GM18499 (cell line): ENCODE measurements around the gene SIRT5.

Experiments
- ATAC-seq: cut with Tn5 transposase; IDR thresholded peaks from one replicate; pipeline ENCODE4 v1.9.1; 2021; ENCODE audit warnings: moderate number of reproducible peaks; ENCODE audit not compliant: insufficient read depth, unreplicated experiment

Gene SIRT5

GRCh38 chr6:13624871-13625288, 50.5 kb downstream of the SIRT5 start:
- ATAC-seq, result no peak

GRCh38 chr6:13629459-13630116, 55.2 kb downstream of the SIRT5 start:
- no peak for ATAC-seq

GRCh38 chr6:13630499-13630898, 56.1 kb downstream of the SIRT5 start:
- ATAC-seq, result no peak

- ATAC-seq, result no peak
Measured at GRCh38 chr6:13633343-13633742, 58.9 kb downstream of the SIRT5 start.

- ATAC-seq, result no peak
Measured at GRCh38 chr6:13635948-13636658, 61.7 kb downstream of the SIRT5 start.

GRCh38 chr6:13638014-13638413, 63.6 kb downstream of the SIRT5 start:
- no peak for ATAC-seq

DNA sequence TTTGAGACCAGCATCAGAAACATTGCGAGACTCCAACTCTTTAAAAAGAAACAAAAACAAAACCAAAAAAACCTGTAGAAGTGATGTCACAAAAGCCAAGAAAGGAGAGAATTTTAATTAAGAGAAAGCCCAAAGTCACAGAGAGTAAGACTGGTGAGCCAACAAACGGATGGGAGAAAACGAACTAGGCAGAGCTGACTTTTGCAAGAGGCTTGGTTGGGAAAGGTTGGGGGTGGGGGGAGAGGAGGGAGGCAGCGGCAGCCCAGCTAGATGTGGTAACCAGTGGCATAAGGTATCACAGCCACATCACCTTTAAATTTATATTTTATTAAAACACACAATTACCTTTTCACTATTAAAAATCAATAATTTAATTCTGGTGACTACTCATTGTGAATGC, 64.2 kb downstream of the SIRT5 start:
- ATAC-seq, result no peak

DNA sequence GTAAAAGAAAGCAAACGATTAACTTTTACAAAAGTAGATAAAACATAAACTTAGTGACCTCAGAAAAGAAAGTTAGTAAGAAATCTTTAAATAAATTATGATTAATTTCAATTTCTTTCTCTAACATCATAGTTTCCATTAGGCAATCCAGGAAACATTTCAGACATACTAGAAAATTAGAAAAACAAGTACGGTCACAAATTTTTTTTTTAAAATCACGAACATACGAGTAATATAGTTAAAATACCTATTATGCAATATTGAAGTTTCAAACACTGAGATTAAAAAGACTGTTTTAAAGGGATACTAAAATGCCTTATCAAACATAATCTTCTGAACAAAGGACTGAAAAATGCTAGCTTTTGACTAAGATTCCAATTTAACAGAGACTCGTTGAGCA, 66.9 kb downstream of the SIRT5 start:
- no peak for ATAC-seq

- ATAC-seq, result no peak
Measured at GRCh38 chr6:13643125-13643524, 68.7 kb downstream of the SIRT5 start.

GRCh38 chr6:13648850-13649249, 74.4 kb downstream of the SIRT5 start:
- ATAC-seq, result no peak

- no peak for ATAC-seq
Measured at GRCh38 chr6:13649393-13649792, 75.0 kb downstream of the SIRT5 start.

- no peak for ATAC-seq
Measured at GRCh38 chr6:13653296-13653695, 78.9 kb downstream of the SIRT5 start.

DNA sequence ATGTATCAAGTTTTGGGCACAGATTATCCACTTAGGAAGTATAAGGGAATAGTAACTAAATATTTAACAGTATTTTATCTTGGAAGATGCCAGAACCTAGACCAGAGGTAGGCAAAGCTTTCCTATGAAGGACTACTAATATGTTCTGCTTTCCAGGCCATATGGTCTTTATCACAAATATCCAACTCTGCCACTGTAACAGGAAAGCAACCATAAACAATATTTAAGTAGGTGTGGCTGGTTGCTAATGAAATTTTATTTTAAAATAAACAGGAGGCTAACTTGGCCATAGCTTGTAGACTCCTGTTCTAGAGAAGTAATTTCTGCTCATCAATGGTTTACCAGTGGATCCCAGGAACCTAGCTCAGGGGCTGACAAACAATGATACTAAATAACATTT, 80.1 kb downstream of the SIRT5 start:
- no peak for ATAC-seq

DNA sequence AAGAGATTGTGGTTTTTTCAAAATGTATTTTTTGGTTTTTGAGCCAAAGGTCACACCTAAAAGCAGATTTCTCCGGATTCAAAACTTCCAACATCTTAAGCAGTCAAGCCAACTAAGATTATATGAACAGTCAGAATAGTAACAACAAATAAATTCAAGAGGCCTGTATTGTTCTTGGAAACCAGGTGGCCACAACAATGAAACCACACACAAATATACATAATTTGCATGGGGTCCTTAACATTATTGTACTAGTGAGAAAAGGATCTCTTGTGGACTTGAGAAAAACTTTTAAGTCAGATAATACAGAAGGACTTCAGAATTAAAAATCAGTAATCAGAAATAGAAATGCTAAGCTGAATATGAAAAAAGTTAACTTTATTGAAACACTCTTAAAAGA, 81.3 kb downstream of the SIRT5 start:
- ATAC-seq, result no peak

- no peak for ATAC-seq
Measured at GRCh38 chr6:13660273-13660672, 85.9 kb downstream of the SIRT5 start.

- no peak for ATAC-seq
Measured at GRCh38 chr6:13660893-13661292, 86.5 kb downstream of the SIRT5 start.

DNA sequence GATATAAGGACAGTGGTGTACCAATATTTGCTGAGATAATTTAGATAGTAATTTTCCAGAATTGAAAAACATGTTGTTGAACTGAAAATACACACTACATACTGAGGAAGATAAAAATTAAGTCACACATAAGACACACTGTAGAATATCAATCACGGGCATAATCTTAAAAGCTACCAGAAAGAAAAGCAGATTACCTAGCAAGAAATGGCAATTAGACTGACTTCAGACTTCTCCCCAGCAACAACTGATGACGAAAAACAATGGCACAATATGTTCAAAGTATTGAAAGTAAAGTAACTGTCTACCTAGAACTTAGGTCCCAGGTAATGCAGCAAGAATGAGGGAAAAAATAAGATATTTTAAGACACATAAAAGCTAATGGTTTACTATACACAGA, 87.2 kb downstream of the SIRT5 start:
- ATAC-seq, result no peak

DNA sequence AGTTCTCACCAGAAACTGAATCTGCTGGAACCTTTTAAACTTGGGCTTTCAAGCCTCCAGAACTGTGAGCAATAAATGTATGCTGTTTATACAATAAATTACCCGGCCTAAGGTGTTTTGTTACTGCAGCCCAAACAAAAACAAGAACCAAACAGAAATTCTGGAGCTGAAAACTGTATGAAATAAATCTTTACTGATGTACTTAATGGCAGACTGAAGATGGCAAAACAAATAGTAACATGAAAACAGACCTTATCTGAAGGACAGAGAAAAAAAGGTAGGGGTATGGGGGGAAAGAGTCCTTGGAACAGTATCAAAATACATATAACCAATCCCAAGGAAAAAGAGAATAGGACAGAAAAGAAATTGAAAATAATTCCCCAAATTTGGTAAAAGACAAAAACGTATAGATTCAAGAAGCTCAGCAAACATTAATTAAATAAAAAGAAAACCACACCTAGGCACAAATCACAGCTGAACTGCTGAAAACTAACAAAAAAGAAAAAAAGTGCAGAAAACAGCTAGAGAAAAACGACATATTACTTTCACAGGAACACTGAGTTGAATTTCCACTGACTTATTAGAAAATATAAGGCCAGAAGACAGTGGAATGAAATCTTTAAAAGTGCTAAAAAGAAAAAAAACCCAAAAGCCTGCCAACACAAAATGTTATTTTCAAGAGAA, 88.4 kb downstream of the SIRT5 start:
- ATAC-seq, result no peak

DNA sequence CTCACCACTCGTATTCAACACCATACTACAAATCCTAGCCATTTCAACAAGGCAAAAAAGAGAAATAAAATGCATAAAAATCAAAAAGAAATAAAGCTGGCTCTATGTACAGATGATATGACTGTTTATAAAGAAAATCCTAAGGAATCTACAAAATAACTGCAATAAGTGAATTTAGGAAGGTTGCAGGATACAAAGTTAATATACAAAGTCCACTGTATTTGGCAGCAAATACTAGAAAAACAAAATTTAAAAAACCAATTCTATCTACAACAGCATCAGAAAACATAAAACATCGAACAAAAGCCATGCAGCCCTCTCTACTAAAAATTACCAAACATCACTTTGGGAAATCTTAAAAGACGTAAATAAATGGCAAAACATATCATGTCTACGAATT, 89.6 kb downstream of the SIRT5 start:
- no peak for ATAC-seq
